GM12892 (cell line): ENCODE results near the gene IGDCC3.

Experiments
- POLR2A ChIP-seq: IDR thresholded peaks from 2 replicates; pipeline ENCODE4 v1.6.1; 2011; ENCODE audit warnings: low read depth, low read length, control low read depth
- POLR2AphosphoS5 ChIP-seq: IDR thresholded peaks from 2 replicates; pipeline ENCODE4 v1.6.1; 2011; ENCODE audit warnings: low read depth, low read length, control low read depth
- TAF1 ChIP-seq: IDR thresholded peaks from 2 replicates; pipeline ENCODE4 v1.6.1; 2011; ENCODE audit warnings: low read depth, mild to moderate bottlenecking, control low read depth, low read length, borderline replicate concordance

DNA sequence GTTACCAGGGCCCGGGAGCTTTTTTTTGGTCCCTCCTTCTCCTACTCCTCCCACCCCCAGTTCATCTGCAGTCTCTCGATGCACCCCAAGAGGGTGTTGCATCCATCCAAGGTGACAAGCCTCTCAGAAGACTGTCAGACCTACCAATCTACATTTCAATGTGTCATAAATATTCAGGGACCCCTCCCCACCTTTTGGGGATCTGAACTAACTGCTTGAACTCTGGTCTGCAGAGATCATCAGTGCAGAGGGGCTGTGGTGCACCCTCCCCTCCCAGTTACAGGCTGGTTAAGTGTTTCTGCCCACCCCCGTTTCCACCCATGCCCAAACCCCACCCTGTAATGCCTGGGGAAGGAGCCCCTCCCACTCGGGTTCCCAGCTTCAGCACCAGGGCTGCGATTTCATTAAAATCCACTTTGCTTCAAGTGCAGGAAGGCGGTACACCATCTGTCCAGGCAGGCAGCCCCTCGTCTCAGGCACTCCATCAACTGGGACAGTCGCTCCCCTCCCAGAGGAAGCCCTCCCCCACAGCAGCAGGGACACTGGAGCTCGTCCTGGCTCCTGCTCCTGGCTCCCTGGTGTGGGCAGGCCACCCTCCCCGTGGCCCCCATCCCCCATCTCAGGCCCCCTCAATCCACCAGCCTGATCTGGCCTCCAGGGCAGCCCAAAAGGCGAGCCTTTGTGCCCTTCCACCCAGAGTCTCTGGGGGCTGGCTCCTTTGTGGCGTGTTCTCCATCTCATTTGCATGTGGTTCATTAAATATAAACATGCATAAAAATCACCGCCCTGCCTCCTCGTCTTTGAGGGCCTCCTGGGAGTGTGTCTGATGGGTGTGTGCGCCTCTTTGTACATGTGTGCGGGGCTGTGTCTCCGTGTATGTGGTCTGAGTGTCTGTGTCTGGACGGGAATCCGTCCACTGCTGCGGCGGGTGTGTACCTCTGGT is 41.0 kb downstream of the IGDCC3 start:
- no peak for TF ChIP-seq POLR2AphosphoS5
- TF ChIP-seq POLR2A: no peak
- no peak for TF ChIP-seq TAF1
